Tibial artery (tissue), 4 donors: ENCODE results near the gene VPS51.
A peak's percentile ranks its signal among the peaks of the same experiment; 100 is the strongest.
"Not testable (repeated sequence)": the region's sequence is repeated elsewhere in the genome, so short reads cannot be mapped to it uniquely, and the experiment has no call there.

ENCODE experiments used
- DNase-seq, 2 donors: peaks; one replicate each; pipeline ENCODE4 v3.0.0-alpha.2; 2019
- H3K27ac ChIP-seq, 2 donors: fragments of 200-600 bp; sonication (generic) in 1 of 2; 1 replicate in 1 of 2; 2 replicates in 1 of 2; pipeline ENCODE4 v1.5.1; 2018 to 2019; ENCODE audit warnings: mild to moderate bottlenecking in 1 of 2
- H3K27me3 ChIP-seq, 2 donors: fragments of 200-600 bp; sonication (generic) in 1 of 2; one replicate each; pipeline versions ENCODE4 v1.5.1 to v1.6.0; 2016 to 2019
- H3K36me3 ChIP-seq, 3 donors: fragments of 200-600 bp; sonication (generic) in 2 of 3; one replicate each; pipeline ENCODE4 v1.5.1; 2016 to 2019; ENCODE audit warnings: mild to moderate bottlenecking in 2 of 3
- H3K4me1 ChIP-seq, 4 donors: fragments of 200-600 bp; sonication (generic) in 2 of 4; 1 replicate in 3 of 4; 2 replicates in 1 of 4; pipeline ENCODE4 v1.5.1; 2016 to 2019
- H3K4me3 ChIP-seq, 2 donors: fragments of 200-600 bp; sonication (generic) in 1 of 2; 1 replicate in 1 of 2; 2 replicates in 1 of 2; pipeline ENCODE4 v1.5.1; 2018 to 2019; ENCODE audit warnings: mild to moderate bottlenecking in 2 of 2
- H3K9me3 ChIP-seq, 3 donors: fragments of 200-600 bp; sonication (generic) in 1 of 3; one replicate each; pipeline ENCODE4 v1.5.1; 2016 to 2019
- CTCF ChIP-seq, 2 experiments: fragments of 200-600 bp in 1 of 2; fragments of 450-650 bp in 1 of 2; IDR thresholded peaks; one replicate each; pipeline ENCODE4 v1.5.1; 2017 to 2019; ENCODE audit warnings: antibody characterized with exemption in 2 of 2, mild to moderate bottlenecking in 1 of 2, moderate library complexity in 1 of 2
- intact Hi-C: fragments of 100-400 bp; cut with DNase I; formaldehyde crosslinking; loops from one replicate; pipeline ENCODE4 v1.15.0; 2023; ENCODE audit warnings: low total_unique reads

The VPS51 gene

GRCh38 chr11:65117206-65118096, 21.4 kb downstream of the VPS51 start, which contains the start of gene ZNHIT2:
Gene ZNHIT2 (minus strand): TSS chr11:65117701. CDS start chr11:65117653, 48 bp downstream.
- H3K36me3 ChIP-seq = peaks cover 18 to 53% (median 38%) of the 10 kb centered on the region in 3 donors
- H3K4me3 ChIP-seq = peak within 1 kb of the TSS; percentile 61 to 81
- peaks cover 9 to 42% (median 38%) of the 10 kb centered on the region in 4 donors for H3K4me1 ChIP-seq
- intact Hi-C loops = loop anchor here (5.0 to 10.0 kb wide), 2 partner anchors 105 to 193 kb away; partner anchors contain the start of genes ARL2 and PPP2R5B
- no peaks in the 10 kb centered on the region for H3K9me3 ChIP-seq
- peak; percentile 99 to 100 for DNase-seq
- TF ChIP-seq CTCF (IDR thresholded peaks at IDR 0.05) = peak; percentile 93 to 96
- H3K27me3 ChIP-seq = no peaks in the 10 kb centered on the region
- H3K27ac ChIP-seq = peak within 1 kb of the TSS; percentile 76 to 85

GRCh38 chr11:65118097-65118837, 22.3 kb downstream of the VPS51 start:
- DNase-seq = peak in 1 of 2 donors; percentile 13
- H3K27ac ChIP-seq = peak overlapping the region; percentile 19 to 53
- intact Hi-C loops = loop anchor here (5.0 to 10.0 kb wide), 2 partner anchors 106 to 193 kb away; partner anchors contain the start of genes ARL2 and PPP2R5B
- TF ChIP-seq CTCF (IDR thresholded peaks at IDR 0.05) = no peak
- no peaks in the 10 kb centered on the region for H3K9me3 ChIP-seq
- peaks cover 9 to 41% (median 37%) of the 10 kb centered on the region in 4 donors for H3K4me1 ChIP-seq
- H3K36me3 ChIP-seq = peaks cover 18 to 53% (median 38%) of the 10 kb centered on the region in 3 donors
- H3K4me3 ChIP-seq = no peak overlapping the region
- no peaks in the 10 kb centered on the region for H3K27me3 ChIP-seq

- not testable (repeated sequence) for H3K9me3 ChIP-seq, H3K4me3 ChIP-seq, DNase-seq, H3K27me3 ChIP-seq
- H3K27ac ChIP-seq = peak overlapping the region in 1 of 2 donors; percentile 53
- peaks cover 9 to 41% (median 34%) of the 10 kb centered on the region in 4 donors for H3K4me1 ChIP-seq
- intact Hi-C loops = loop anchor here (5.0 to 10.0 kb wide), 2 partner anchors 107 to 194 kb away; partner anchors contain the start of genes ARL2 and PPP2R5B
- H3K36me3 ChIP-seq = peaks cover 18 to 57% (median 38%) of the 10 kb centered on the region in 3 donors
Measured at GRCh38 chr11:65118891-65119669, 23.1 kb downstream of the VPS51 start.

- H3K27me3 ChIP-seq = no peaks in the 10 kb centered on the region
- peaks cover 21 to 62% (median 38%) of the 10 kb centered on the region in 3 donors for H3K36me3 ChIP-seq
- intact Hi-C loops = loop anchor here (5.0 to 10.0 kb wide), 2 partner anchors 107 to 195 kb away; partner anchors contain the start of genes ARL2 and PPP2R5B
- DNase-seq = no peak
- no peak overlapping the region for H3K4me3 ChIP-seq
- no peak for TF ChIP-seq CTCF (IDR thresholded peaks at IDR 0.05)
- H3K9me3 ChIP-seq = no peaks in the 10 kb centered on the region
- H3K27ac ChIP-seq = no peak overlapping the region
- peaks cover 9 to 41% (median 34%) of the 10 kb centered on the region in 4 donors for H3K4me1 ChIP-seq
Measured at GRCh38 chr11:65119670-65119995, 23.6 kb downstream of the VPS51 start.

GRCh38 chr11:65120831-65121230, 24.8 kb downstream of the VPS51 start:
- Histone ChIP-seq H3K4me3 (peak overlapping the region; percentile 68 to 92), H3K9me3 (no peaks in the 10 kb centered on the region), H3K27me3 (no peaks in the 10 kb centered on the region), H3K36me3 (peaks cover 33 to 63% (median 47%) of the 10 kb centered on the region in 3 donors), H3K4me1 (peaks cover 9 to 36% (median 32%) of the 10 kb centered on the region in 4 donors), H3K27ac (peak overlapping the region; percentile 89 to 95)
- DNase-seq = no peak
- intact Hi-C loops = no loop called here
- TF ChIP-seq CTCF (IDR thresholded peaks at IDR 0.05) = no peak
